Osteoblast (primary cell): ENCODE data around the gene BCAT1. TPM values are rescaled to one million over a fixed set of nuclear protein-coding genes. Genes with fewer than 3 reads are reported as not detected.
A peak's percentile ranks its signal among the peaks of the same experiment; 100 is the strongest.

Experiments
- DNase-seq: peaks from one replicate; pipeline ENCODE4 v3.0.0; 2011; ENCODE audit warnings: low spot score, mixed read lengths; ENCODE audit not compliant: insufficient read length; ENCODE audit errors: missing footprints
- H2AFZ ChIP-seq: 2 replicates; pipeline ENCODE4 v1.6.0; 2011; ENCODE audit warnings: mild to moderate bottlenecking, low read length
- H3K27ac ChIP-seq: 2 replicates; pipeline ENCODE4 v1.5.1; 2011; ENCODE audit warnings: mild to moderate bottlenecking, low read depth, low read length, moderate library complexity
- H3K27me3 ChIP-seq: 2 replicates; pipeline ENCODE4 v1.6.0; 2012; ENCODE audit warnings: mild to moderate bottlenecking, control low read depth, inconsistent platforms, low read length, moderate library complexity; ENCODE audit not compliant: insufficient read depth
- H3K36me3 ChIP-seq: 2 replicates; pipeline ENCODE4 v1.5.1; 2011; ENCODE audit warnings: mild to moderate bottlenecking, low read length, control low read depth, moderate library complexity; ENCODE audit not compliant: insufficient read depth
- H3K4me1 ChIP-seq: 2 replicates; pipeline ENCODE4 v1.5.1; 2011; ENCODE audit warnings: mild to moderate bottlenecking, low read length, control low read depth, moderate library complexity; ENCODE audit not compliant: insufficient read depth
- H3K4me2 ChIP-seq: 2 replicates; pipeline ENCODE4 v1.6.0; 2011; ENCODE audit warnings: mild to moderate bottlenecking, low read length; ENCODE audit not compliant: insufficient read depth
- H3K4me3 ChIP-seq: fragments of 200-600 bp; sonication (generic); 3 replicates; pipeline ENCODE4 v1.5.1; 2012; ENCODE audit warnings: mild to moderate bottlenecking, low read length, inconsistent platforms; ENCODE audit not compliant: insufficient read depth
- H3K79me2 ChIP-seq: 2 replicates; pipeline ENCODE4 v1.6.0; 2012; ENCODE audit warnings: mild to moderate bottlenecking, low read length, control low read depth, inconsistent platforms; ENCODE audit not compliant: insufficient read depth
- H3K9me3 ChIP-seq: 2 replicates; pipeline ENCODE4 v1.5.1; 2011; ENCODE audit warnings: low read depth, low read length, control low read depth
- H4K20me1 ChIP-seq: 2 replicates; pipeline ENCODE4 v1.6.0; 2012; ENCODE audit warnings: mild to moderate bottlenecking, low read length, control low read depth; ENCODE audit not compliant: insufficient read depth
- total RNA-seq: library from RNA; depleted of rRNA; stranded (reverse); fragments of >200 nt; gene quantifications from 2 replicates; pipeline ENCODE4 v1.2.3, GENCODE V29; 2012
- TF ChIP-seq, protein P1 (sequence below): IDR thresholded peaks from 2 replicates; pipeline ENCODE4 v1.5.1; 2011; ENCODE audit warnings: mild to moderate bottlenecking, low read depth, low read length, moderate library complexity; ENCODE audit errors: extremely low read depth

Gene BCAT1
- total RNA-seq, 1 donor = 273 TPM

DNA sequence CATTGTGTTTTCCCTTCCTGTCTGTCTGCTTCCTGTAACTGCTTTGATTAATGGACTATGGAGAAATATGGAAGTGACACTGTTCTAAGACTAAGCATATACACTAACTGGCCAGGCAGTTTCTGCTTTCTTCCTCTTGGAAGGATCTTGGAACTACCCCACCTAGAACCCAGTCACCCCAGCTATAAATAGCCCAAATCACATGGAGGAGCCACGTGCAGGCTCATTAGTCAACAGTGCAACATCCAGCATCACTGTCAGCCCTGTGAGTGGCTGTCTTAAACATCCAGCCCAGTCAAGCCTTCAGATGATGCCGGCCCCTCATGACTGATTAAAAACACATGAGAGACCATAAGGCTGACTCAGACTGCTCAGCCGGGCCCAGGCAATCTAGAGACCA, 39.2 kb downstream of the BCAT1 start:
- Histone ChIP-seq H3K4me2 (no peak overlapping the region), H3K4me3 (no peak overlapping the region), H2AFZ (no peak overlapping the region), H3K9me3 (no peaks in the 10 kb centered on the region), H3K27me3 (no peaks in the 10 kb centered on the region), H4K20me1 (no peaks in the 10 kb centered on the region), H3K79me2 (peaks cover 35% of the 10 kb centered on the region), H3K4me1 (peaks cover 29% of the 10 kb centered on the region), H3K36me3 (no peaks in the 10 kb centered on the region), H3K27ac (peak overlapping the region; percentile 77)
- TF ChIP-seq, protein P1, sequence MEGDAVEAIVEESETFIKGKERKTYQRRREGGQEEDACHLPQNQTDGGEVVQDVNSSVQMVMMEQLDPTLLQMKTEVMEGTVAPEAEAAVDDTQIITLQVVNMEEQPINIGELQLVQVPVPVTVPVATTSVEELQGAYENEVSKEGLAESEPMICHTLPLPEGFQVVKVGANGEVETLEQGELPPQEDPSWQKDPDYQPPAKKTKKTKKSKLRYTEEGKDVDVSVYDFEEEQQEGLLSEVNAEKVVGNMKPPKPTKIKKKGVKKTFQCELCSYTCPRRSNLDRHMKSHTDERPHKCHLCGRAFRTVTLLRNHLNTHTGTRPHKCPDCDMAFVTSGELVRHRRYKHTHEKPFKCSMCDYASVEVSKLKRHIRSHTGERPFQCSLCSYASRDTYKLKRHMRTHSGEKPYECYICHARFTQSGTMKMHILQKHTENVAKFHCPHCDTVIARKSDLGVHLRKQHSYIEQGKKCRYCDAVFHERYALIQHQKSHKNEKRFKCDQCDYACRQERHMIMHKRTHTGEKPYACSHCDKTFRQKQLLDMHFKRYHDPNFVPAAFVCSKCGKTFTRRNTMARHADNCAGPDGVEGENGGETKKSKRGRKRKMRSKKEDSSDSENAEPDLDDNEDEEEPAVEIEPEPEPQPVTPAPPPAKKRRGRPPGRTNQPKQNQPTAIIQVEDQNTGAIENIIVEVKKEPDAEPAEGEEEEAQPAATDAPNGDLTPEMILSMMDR = no peak
- peak; percentile 86 for DNase-seq

DNA sequence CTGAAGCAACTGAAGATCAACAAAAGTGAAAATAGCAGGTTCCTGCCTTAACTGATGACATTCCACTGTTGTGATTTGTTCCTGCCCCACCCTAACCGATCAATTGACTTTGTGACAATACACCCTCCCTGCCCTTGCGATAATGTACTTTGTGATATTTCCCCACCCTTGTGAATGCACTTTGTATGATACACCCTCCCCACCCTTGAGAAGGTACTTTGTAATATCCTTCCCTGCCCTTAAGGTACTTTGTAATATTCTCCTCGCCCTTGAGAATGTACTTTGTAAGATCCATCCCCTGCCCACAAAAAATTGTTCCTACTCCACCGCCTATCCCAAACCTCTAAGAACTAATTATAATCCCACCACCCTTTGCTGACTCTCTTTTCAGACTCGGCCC, 41.4 kb downstream of the BCAT1 start:
- H3K27me3 ChIP-seq = no peaks in the 10 kb centered on the region
- no peak overlapping the region for H2AFZ ChIP-seq
- no peaks in the 10 kb centered on the region for H3K9me3 ChIP-seq
- H3K4me2 ChIP-seq = no peak overlapping the region
- no peaks in the 10 kb centered on the region for H3K36me3 ChIP-seq
- no peak for DNase-seq
- peaks cover 33% of the 10 kb centered on the region for H3K79me2 ChIP-seq
- no peak overlapping the region for H3K27ac ChIP-seq
- H3K4me3 ChIP-seq = no peak overlapping the region
- TF ChIP-seq, protein P1 = no peak
- peaks cover 33% of the 10 kb centered on the region for H3K4me1 ChIP-seq
- H4K20me1 ChIP-seq = no peaks in the 10 kb centered on the region

GRCh38 chr12:24906141-24906540, 42.8 kb downstream of the BCAT1 start:
- Histone ChIP-seq H2AFZ (no peak overlapping the region), H3K36me3 (no peaks in the 10 kb centered on the region), H4K20me1 (no peaks in the 10 kb centered on the region), H3K27ac (no peak overlapping the region), H3K9me3 (no peaks in the 10 kb centered on the region), H3K4me1 (peaks cover 38% of the 10 kb centered on the region), H3K27me3 (no peaks in the 10 kb centered on the region), H3K4me3 (no peak overlapping the region), H3K4me2 (peak overlapping the region; percentile 9), H3K79me2 (peaks cover 42% of the 10 kb centered on the region)
- TF ChIP-seq, protein P1 = no peak
- no peak for DNase-seq

DNA sequence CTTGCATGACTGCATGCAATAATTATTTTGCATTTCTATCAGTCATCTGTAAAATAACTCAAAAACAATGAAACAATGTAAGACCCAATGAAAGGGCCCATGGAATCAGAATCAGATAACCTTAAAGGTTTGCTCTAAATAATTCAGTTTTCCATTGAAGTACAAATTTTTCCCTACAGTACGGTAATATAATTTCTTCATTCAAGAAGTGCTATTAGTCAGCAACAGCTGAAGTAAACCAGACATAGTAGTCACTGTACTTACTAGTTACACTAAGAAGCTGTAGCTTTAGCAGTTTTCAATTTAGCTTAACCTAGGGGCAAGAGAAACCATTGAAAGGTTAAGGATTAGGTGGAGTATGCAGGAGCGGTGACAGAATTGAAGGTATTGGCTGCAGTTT, 43.5 kb downstream of the BCAT1 start:
- no peak overlapping the region for H3K4me3 ChIP-seq
- peak overlapping the region; percentile 9 for H3K4me2 ChIP-seq
- H3K27me3 ChIP-seq = no peaks in the 10 kb centered on the region
- DNase-seq = peak; percentile 72
- H3K9me3 ChIP-seq = no peaks in the 10 kb centered on the region
- peaks cover 43% of the 10 kb centered on the region for H3K79me2 ChIP-seq
- H3K27ac ChIP-seq = no peak overlapping the region
- H4K20me1 ChIP-seq = no peaks in the 10 kb centered on the region
- H3K36me3 ChIP-seq = no peaks in the 10 kb centered on the region
- TF ChIP-seq, protein P1 = no peak
- H3K4me1 ChIP-seq = peaks cover 38% of the 10 kb centered on the region
- no peak overlapping the region for H2AFZ ChIP-seq
